Fibroblast of mammary gland (primary cell): ENCODE data around the gene SIGLEC10.
"Not testable (repeated sequence)": the region's sequence is repeated elsewhere in the genome, so short reads cannot be mapped to it uniquely, and the experiment has no call there.

Experiments used
- DNase-seq: peaks from one replicate; pipeline ENCODE4 v3.0.0-alpha.2; 2010; ENCODE audit warnings: low read depth
- H3K4me3 ChIP-seq: 2 replicates; pipeline ENCODE4 v1.5.1; 2011; ENCODE audit warnings: low read depth, mild to moderate bottlenecking, low read length, moderate library complexity; ENCODE audit not compliant: control insufficient read depth
- CTCF ChIP-seq: conservative IDR thresholded peaks from 2 replicates; pipeline ENCODE4 v1.5.1; 2011; ENCODE audit warnings: low read depth, low read length, inconsistent platforms; ENCODE audit not compliant: control insufficient read depth, insufficient read depth

Gene SIGLEC10

GRCh38 chr19:51448011-51448410, 30.6 kb upstream of the SIGLEC10 start:
- no peak overlapping the region for H3K4me3 ChIP-seq
- no peak for DNase-seq
- no peak for TF ChIP-seq CTCF

- DNase-seq, H3K4me3 ChIP-seq: not testable (repeated sequence)
Measured at GRCh38 chr19:51447510-51447909, 30.1 kb upstream of the SIGLEC10 start.

DNA sequence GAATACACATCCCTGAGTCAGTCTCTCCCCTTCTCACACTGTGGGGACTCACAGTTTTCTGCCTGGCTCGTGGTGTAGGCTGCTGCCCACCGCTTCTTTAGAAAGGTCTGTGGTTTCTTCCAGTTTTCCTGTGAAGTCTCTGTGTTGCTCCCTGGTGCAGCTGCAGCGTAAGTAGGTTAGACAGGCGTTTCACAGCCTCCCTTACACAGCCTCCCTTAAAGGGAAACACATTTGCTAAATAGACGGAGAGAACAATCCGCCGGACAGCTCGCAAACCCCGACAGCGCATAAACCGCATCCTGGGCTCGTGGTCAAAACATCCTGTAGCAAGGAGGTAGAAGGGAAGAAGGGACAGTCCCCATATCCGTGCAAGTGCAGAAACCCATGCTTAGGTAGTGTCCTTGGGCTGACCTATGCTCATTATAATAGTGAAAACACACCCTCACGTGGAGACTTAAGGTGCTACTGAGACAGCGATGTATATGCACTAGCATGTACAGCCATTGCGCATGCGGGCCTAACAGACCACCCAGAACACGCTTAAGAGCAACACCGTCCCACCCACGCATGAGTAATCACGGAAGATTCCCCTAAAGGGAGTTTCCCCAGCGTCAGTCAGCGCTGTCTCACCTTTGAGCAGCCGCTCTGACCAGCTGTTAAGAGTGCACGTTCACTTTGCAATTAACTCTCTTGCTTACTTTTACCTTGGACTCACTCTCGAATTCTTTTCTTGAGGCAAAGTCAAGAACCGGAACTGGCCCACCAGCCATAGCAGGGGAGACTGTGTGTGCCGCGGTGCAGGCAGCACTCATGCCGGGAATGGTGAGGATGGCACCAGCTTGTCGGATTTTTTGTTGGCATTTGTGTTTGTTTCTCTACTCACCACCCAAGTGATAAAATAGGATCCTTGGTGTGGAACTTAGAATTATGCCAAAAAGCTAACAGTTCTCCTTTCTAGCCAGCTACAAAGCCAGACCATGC, 24.3 kb upstream of the SIGLEC10 start:
- no peak for TF ChIP-seq CTCF
- H3K4me3 ChIP-seq, result no peak overlapping the region
- DNase-seq, result peak; percentile 10

GRCh38 chr19:51440846-51441409, 23.5 kb upstream of the SIGLEC10 start:
- no peak for TF ChIP-seq CTCF
- peak; percentile 18 for DNase-seq
- H3K4me3 ChIP-seq, result no peak overlapping the region

DNA sequence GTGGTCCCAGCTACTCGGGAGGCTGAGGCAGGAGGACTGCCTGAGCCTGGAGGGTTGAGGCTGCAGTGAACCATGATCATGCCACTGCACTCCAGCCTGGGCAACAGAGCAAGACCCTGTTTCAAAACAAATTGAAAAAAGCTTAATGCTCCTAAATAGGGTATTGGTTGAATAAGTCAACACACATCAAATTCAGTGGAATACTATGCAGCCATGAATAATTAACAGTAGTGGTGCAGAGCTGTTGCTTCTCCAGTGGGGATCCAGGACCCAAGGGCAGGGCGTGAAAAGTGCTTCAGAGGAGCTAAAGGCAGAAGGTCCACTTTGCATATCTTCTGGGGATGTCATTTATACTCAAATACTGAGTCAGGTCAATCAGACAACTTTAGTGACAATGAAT, 22.6 kb upstream of the SIGLEC10 start:
- TF ChIP-seq CTCF, result no peak
- DNase-seq, result no peak
- H3K4me3 ChIP-seq, result no peak overlapping the region

GRCh38 chr19:51439021-51439465, 21.6 kb upstream of the SIGLEC10 start:
- TF ChIP-seq CTCF, result peak; percentile 39
- no peak overlapping the region for H3K4me3 ChIP-seq
- peak; percentile 16 for DNase-seq

- TF ChIP-seq CTCF, result no peak
- no peak overlapping the region for H3K4me3 ChIP-seq
- DNase-seq, result no peak
Measured at GRCh38 chr19:51434456-51434855, 17.0 kb upstream of the SIGLEC10 start.
